H9 (cell line): ENCODE measurements around the gene CNTD1. TPM values are rescaled to one million over a fixed set of nuclear protein-coding genes. Genes with fewer than 3 reads are reported as not detected.

ENCODE experiments used
- DNase-seq: peaks from one replicate; pipeline ENCODE4 v3.0.0-alpha.2; 2017
- H2AFZ ChIP-seq: one replicate; pipeline ENCODE4 v1.6.1; 2013; ENCODE audit warnings: mild to moderate bottlenecking, low read length, control low read depth, moderate library complexity
- H2AK5ac ChIP-seq: 2 replicates; pipeline ENCODE4 v1.6.1; 2013; ENCODE audit warnings: low read length, control low read depth, mixed read lengths; ENCODE audit not compliant: insufficient read length
- H2BK120ac ChIP-seq: one replicate; pipeline ENCODE4 v1.6.1; 2013; ENCODE audit warnings: low read depth, mild to moderate bottlenecking, low read length, control low read depth, inconsistent platforms; ENCODE audit not compliant: poor library complexity, severe bottlenecking
- H2BK12ac ChIP-seq: 2 replicates; pipeline ENCODE4 v1.6.1; 2013; ENCODE audit warnings: low read length, control low read depth, mixed read lengths, low read depth; ENCODE audit not compliant: insufficient read length
- H2BK15ac ChIP-seq: 2 replicates; pipeline ENCODE4 v1.6.1; 2013; ENCODE audit warnings: low read depth, low read length, control low read depth
- H2BK20ac ChIP-seq: one replicate; pipeline ENCODE4 v1.6.1; 2013; ENCODE audit warnings: low read depth, mild to moderate bottlenecking, low read length, control low read depth, inconsistent platforms; ENCODE audit not compliant: poor library complexity, severe bottlenecking
- H2BK5ac ChIP-seq: 2 replicates; pipeline ENCODE4 v1.6.1; 2013; ENCODE audit warnings: low read length, control low read depth, mixed read lengths; ENCODE audit not compliant: insufficient read length
- H3K14ac ChIP-seq: 2 replicates; pipeline ENCODE4 v1.6.1; 2013; ENCODE audit warnings: low read length, control low read depth; ENCODE audit not compliant: insufficient read depth
- H3K18ac ChIP-seq: 2 replicates; pipeline ENCODE4 v1.6.1; 2013; ENCODE audit warnings: low read depth, mild to moderate bottlenecking, mixed read lengths, low read length, control low read depth; ENCODE audit not compliant: insufficient read length
- H3K23ac ChIP-seq: 2 replicates; pipeline ENCODE4 v1.6.1; 2013; ENCODE audit warnings: low read length, control low read depth, mixed read lengths, low read depth; ENCODE audit not compliant: insufficient read length
- H3K23me2 ChIP-seq: 2 replicates; pipeline ENCODE4 v1.6.1; 2013; ENCODE audit warnings: low read depth, mild to moderate bottlenecking, mixed read lengths, low read length, control low read depth; ENCODE audit not compliant: insufficient read length, poor library complexity, severe bottlenecking
- H3K27ac ChIP-seq: 2 replicates; pipeline ENCODE4 v1.5.1; 2013; ENCODE audit warnings: low read length, control low read depth, mixed read lengths, low read depth; ENCODE audit not compliant: insufficient read length
- H3K27me3 ChIP-seq: 2 replicates; pipeline ENCODE4 v1.6.1; 2013; ENCODE audit warnings: low read length, control low read depth, inconsistent platforms; ENCODE audit not compliant: insufficient read depth
- H3K4ac ChIP-seq: 2 replicates; pipeline ENCODE4 v1.6.1; 2013; ENCODE audit warnings: low read depth, mild to moderate bottlenecking, control low read depth, inconsistent platforms, low read length, moderate library complexity
- H3K4me1 ChIP-seq: 2 replicates; pipeline ENCODE4 v1.6.1; 2013; ENCODE audit warnings: low read length, control low read depth, inconsistent platforms; ENCODE audit not compliant: insufficient read depth
- H3K4me2 ChIP-seq: 2 replicates; pipeline ENCODE4 v1.6.1; 2013; ENCODE audit warnings: low read length, control low read depth, mixed read lengths; ENCODE audit not compliant: insufficient read length, insufficient read depth
- H3K56ac ChIP-seq: 2 replicates; pipeline ENCODE4 v1.6.1; 2013; ENCODE audit warnings: low read depth, mild to moderate bottlenecking, mixed read lengths, low read length, control low read depth; ENCODE audit not compliant: insufficient read length
- H3K79me1 ChIP-seq: 2 replicates; pipeline ENCODE4 v1.6.1; 2013; ENCODE audit warnings: low read depth, mild to moderate bottlenecking, moderate library complexity, low read length, control low read depth, inconsistent platforms; ENCODE audit not compliant: insufficient read depth, poor library complexity, severe bottlenecking
- H3K79me2 ChIP-seq: 2 replicates; pipeline ENCODE4 v1.6.1; 2013; ENCODE audit warnings: low read length, control low read depth, inconsistent platforms; ENCODE audit not compliant: insufficient read depth
- H3K9ac ChIP-seq: 2 replicates; pipeline ENCODE4 v1.6.1; 2013; ENCODE audit warnings: low read length, control low read depth, mixed read lengths; ENCODE audit not compliant: insufficient read length; ENCODE audit errors: extremely low read depth
- H3K9me3 ChIP-seq: one replicate; pipeline ENCODE4 v1.6.1; 2013; ENCODE audit warnings: low read depth, low read length, inconsistent platforms; ENCODE audit not compliant: control insufficient read depth
- H3T11ph ChIP-seq: one replicate; pipeline ENCODE4 v1.6.1; 2013; ENCODE audit warnings: mild to moderate bottlenecking, low read length, control low read depth, inconsistent platforms
- H4K20me1 ChIP-seq: one replicate; pipeline ENCODE4 v1.6.1; 2013; ENCODE audit not compliant: control insufficient read depth, insufficient read length, insufficient read depth
- H4K5ac ChIP-seq: 2 replicates; pipeline ENCODE4 v1.6.1; 2013; ENCODE audit warnings: low read depth, mild to moderate bottlenecking, mixed read lengths, low read length, control low read depth; ENCODE audit not compliant: insufficient read length
- H4K8ac ChIP-seq: replicated peaks from 2 replicates; pipeline ENCODE4 v1.6.1; 2013; ENCODE audit warnings: low read length, control low read depth, mixed read lengths, low read depth; ENCODE audit not compliant: insufficient read length
- H4K91ac ChIP-seq: 2 replicates; pipeline ENCODE4 v1.6.1; 2013; ENCODE audit warnings: low read depth, mild to moderate bottlenecking, moderate library complexity, mixed read lengths, low read length, control low read depth; ENCODE audit not compliant: insufficient read length
- H3K27ac Mint-ChIP-seq, 3 experiments: 2 replicates in 2 of 3; 3 replicates in 1 of 3; pipeline ENCODE4 v1.8.0; 2020 to 2021; ENCODE audit warnings: mixed read lengths in 3 of 3, mild to moderate bottlenecking in 1 of 3, moderate library complexity in 1 of 3
- H3K27me3 Mint-ChIP-seq: 2 replicates; pipeline ENCODE4 v1.8.0; 2021; ENCODE audit warnings: low read depth, mild to moderate bottlenecking, moderate library complexity, mixed read lengths
- H3K36me3 Mint-ChIP-seq, 3 experiments: 2 replicates in 2 of 3; 3 replicates in 1 of 3; pipeline ENCODE4 v1.8.0; 2020 to 2021; ENCODE audit warnings: low read depth in 3 of 3, mixed read lengths in 3 of 3; ENCODE audit not compliant: insufficient read depth in 1 of 3
- H3K4me1 Mint-ChIP-seq, 2 experiments: 2 replicates each; pipeline ENCODE4 v1.8.0; 2020; ENCODE audit warnings: mixed read lengths in 2 of 2
- H3K4me3 Mint-ChIP-seq, 2 experiments: 2 replicates in 1 of 2; 3 replicates in 1 of 2; pipeline ENCODE4 v1.8.0; 2020 to 2021; ENCODE audit warnings: mild to moderate bottlenecking in 2 of 2, mixed read lengths in 2 of 2, moderate library complexity in 1 of 2
- H3K9me3 Mint-ChIP-seq, 2 experiments: 2 replicates in 1 of 2; 3 replicates in 1 of 2; pipeline ENCODE4 v1.8.0; 2020; ENCODE audit warnings: mild to moderate bottlenecking in 2 of 2, mixed read lengths in 2 of 2, moderate library complexity in 1 of 2
- WGBS: extraction: QIAGEN DNeasy Blood & Tissue Kit; methylation state at CpG from one replicate; pipeline ENCODE4 v1.1.7; 2013; ENCODE audit warnings: missing lambda C conversion rate, low lambda C conversion rate, mixed read lengths; ENCODE audit not compliant: insufficient read length; ENCODE audit errors: extremely low coverage; 5-methylcytosine and 5-hydroxymethylcytosine counted together
- total RNA-seq: library from RNA; stranded (reverse); gene quantifications from 2 replicates; pipeline ENCODE4 v1.2.1, GENCODE V29; 2021
- TF ChIP-seq, protein P1 (sequence below): fragments of 200-600 bp; sonication (generic); conservative IDR thresholded peaks from 3 replicates; pipeline ENCODE4 v1.8.0; 2021; ENCODE audit warnings: antibody characterized with exemption, mild to moderate bottlenecking

CNTD1 gene
- total RNA-seq, 1 experiment from 2014 or later, result not detected

GRCh38 chr17:42773290-42774035, 25.2 kb upstream of the CNTD1 start, which contains the start of gene VPS25:
VPS25 (plus strand) TSS chr17:42773449; CDS start chr17:42773476, 27 bp downstream.
- no peak within 1 kb of the TSS for H3K27ac ChIP-seq
- H3K4ac ChIP-seq, result no peak within 1 kb of the TSS
- H3K9me3 ChIP-seq, result no peaks in the 10 kb centered on the region
- no peaks in the 10 kb centered on the region for H3K4me1 ChIP-seq
- H2BK12ac ChIP-seq, result no peak within 1 kb of the TSS
- no CpG with 5 or more reads among the region's 39 CpGs for WGBS
- H2BK120ac ChIP-seq, result no peak within 1 kb of the TSS
- H2BK15ac ChIP-seq, result no peak within 1 kb of the TSS
- no peak within 1 kb of the TSS for H4K91ac ChIP-seq
- H3K56ac ChIP-seq, result no peak within 1 kb of the TSS
- peak within 1 kb of the TSS; percentile 85 for H3K18ac ChIP-seq
- H3K27ac Mint-ChIP-seq, result peak within 1 kb of the TSS; percentile 94 to 98 (median 98)
- H3K9me3 Mint-ChIP-seq, result no peaks in the 10 kb centered on the region; a peak in 1 of 5 replicates
- H3K9ac ChIP-seq, result peak within 1 kb of the TSS; percentile 96
- H4K8ac ChIP-seq, result peak within 1 kb of the TSS; percentile 23
- H2AFZ ChIP-seq, result peak within 1 kb of the TSS; percentile 88
- H3K36me3 Mint-ChIP-seq, result peaks cover 4 to 34% (median 30%) of the 10 kb centered on the region in 3 experiments; a peak in 6 of 7 replicates
- no peaks in the 10 kb centered on the region for H3K27me3 ChIP-seq
- peak; percentile 86 for DNase-seq
- peak within 1 kb of the TSS; percentile 80 for H3K4me2 ChIP-seq
- peaks cover 8 to 11% of the 10 kb centered on the region in 2 experiments for H3K4me1 Mint-ChIP-seq
- H3K23ac ChIP-seq, result no peak within 1 kb of the TSS
- no peaks in the 10 kb centered on the region for H4K20me1 ChIP-seq
- no peaks in the 10 kb centered on the region; the same call in 1 of the 2 replicates for H3K27me3 Mint-ChIP-seq
- H2BK20ac ChIP-seq, result no peak within 1 kb of the TSS
- H3K23me2 ChIP-seq, result peaks cover 6% of the 10 kb centered on the region
- TF ChIP-seq, protein P1, sequence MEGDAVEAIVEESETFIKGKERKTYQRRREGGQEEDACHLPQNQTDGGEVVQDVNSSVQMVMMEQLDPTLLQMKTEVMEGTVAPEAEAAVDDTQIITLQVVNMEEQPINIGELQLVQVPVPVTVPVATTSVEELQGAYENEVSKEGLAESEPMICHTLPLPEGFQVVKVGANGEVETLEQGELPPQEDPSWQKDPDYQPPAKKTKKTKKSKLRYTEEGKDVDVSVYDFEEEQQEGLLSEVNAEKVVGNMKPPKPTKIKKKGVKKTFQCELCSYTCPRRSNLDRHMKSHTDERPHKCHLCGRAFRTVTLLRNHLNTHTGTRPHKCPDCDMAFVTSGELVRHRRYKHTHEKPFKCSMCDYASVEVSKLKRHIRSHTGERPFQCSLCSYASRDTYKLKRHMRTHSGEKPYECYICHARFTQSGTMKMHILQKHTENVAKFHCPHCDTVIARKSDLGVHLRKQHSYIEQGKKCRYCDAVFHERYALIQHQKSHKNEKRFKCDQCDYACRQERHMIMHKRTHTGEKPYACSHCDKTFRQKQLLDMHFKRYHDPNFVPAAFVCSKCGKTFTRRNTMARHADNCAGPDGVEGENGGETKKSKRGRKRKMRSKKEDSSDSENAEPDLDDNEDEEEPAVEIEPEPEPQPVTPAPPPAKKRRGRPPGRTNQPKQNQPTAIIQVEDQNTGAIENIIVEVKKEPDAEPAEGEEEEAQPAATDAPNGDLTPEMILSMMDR, result peak; percentile 32; the same call in 2 of the 3 replicates
- no peak within 1 kb of the TSS for H2AK5ac ChIP-seq
- no peaks in the 10 kb centered on the region for H3K79me1 ChIP-seq
- peak within 1 kb of the TSS; percentile 95 for H3K14ac ChIP-seq
- H3K79me2 ChIP-seq, result no peaks in the 10 kb centered on the region
- H3T11ph ChIP-seq, result no peak within 1 kb of the TSS
- H2BK5ac ChIP-seq, result no peak within 1 kb of the TSS
- H4K5ac ChIP-seq, result peak within 1 kb of the TSS; percentile 39
- peak within 1 kb of the TSS; percentile 100 for H3K4me3 Mint-ChIP-seq
